HepG2 (cell line): ENCODE data around the gene NTN5. TPM values are rescaled to one million over a fixed set of nuclear protein-coding genes. Genes with fewer than 3 reads are reported as not detected.

ENCODE experiments used
- ATAC-seq: fragments of 200-7000 bp; cut with Tn5 transposase; 3 replicates; pipeline ENCODE4 v1.9.1; 2020; ENCODE audit warnings: mild to moderate bottlenecking, moderate library complexity
- BruUV-seq: library from RNA; stranded (reverse); fragments of 400-500 nt; replicated peaks from 2 replicates; lab custom pipeline; 2021; lab: Mats Ljungman, UMichigan
- CTCF ChIA-PET: fragments of 300-600 bp; formaldehyde crosslinking; extraction: SDS; loops from one replicate; lab custom pipeline; 2021; ENCODE audit warnings: low total read pairs, inconsistent platforms, low intra/inter-chr PET ratio; lab: Yijun Ruan, JAX
- POLR2A ChIA-PET: fragments of 350-600 bp; sonication (Branson Sonifier 250); formaldehyde crosslinking; loops from one replicate; lab custom pipeline; 2020; ENCODE audit warnings: antibody characterized with exemption, inconsistent platforms; lab: Yijun Ruan, JAX
- DNase-seq: peaks from one replicate; pipeline ENCODE4 v3.0.0-alpha.2; 2015; ENCODE audit warnings: low spot score
- FAIRE-seq: peaks from 3 replicates; lab custom pipeline; 2011; peaks lifted over from hg19 to GRCh38; lab: Jason Lieb, UNC
- H2AFZ ChIP-seq: one replicate; pipeline ENCODE4 v1.6.1; 2011; ENCODE audit warnings: low read length, inconsistent platforms
- H3K27ac ChIP-seq: fragments of 300-600 bp; 3 replicates; pipeline ENCODE4 v1.8.0; 2011; ENCODE audit warnings: mixed run types, mild to moderate bottlenecking, mixed read lengths, low read length, inconsistent platforms; ENCODE audit not compliant: insufficient read depth; ENCODE audit errors: extremely low read length
- H3K27me3 ChIP-seq, 2 experiments: fragments of 200-600 bp in 1 of 2; 2 replicates in 1 of 2; 3 replicates in 1 of 2; pipeline versions ENCODE4 v1.6.0 to v1.8.0; 2011; ENCODE audit warnings: low read length in 2 of 2, mild to moderate bottlenecking in 2 of 2, moderate library complexity in 2 of 2, inconsistent platforms in 1 of 2; ENCODE audit not compliant: insufficient read depth in 2 of 2, control insufficient read depth in 1 of 2
- H3K36me3 ChIP-seq, 2 experiments: fragments of 200-600 bp in 1 of 2; replicated peaks in 1 of 2; 2 replicates in 1 of 2; 3 replicates in 1 of 2; pipeline versions ENCODE4 v1.5.1 to v1.8.0; 2011; ENCODE audit warnings: low read length in 2 of 2, inconsistent platforms in 1 of 2; ENCODE audit not compliant: insufficient read depth in 2 of 2, control insufficient read depth in 1 of 2
- H3K4me1 ChIP-seq: 2 replicates; pipeline ENCODE4 v1.5.1; 2012; ENCODE audit warnings: low read length, inconsistent platforms; ENCODE audit not compliant: insufficient read depth
- H3K4me2 ChIP-seq: 2 replicates; pipeline ENCODE4 v1.6.0; 2011; ENCODE audit warnings: low read depth, low read length, inconsistent platforms
- H3K4me3 ChIP-seq, 3 experiments: fragments of 200-600 bp in 1 of 3; sonication (generic), shearing (Covaris generic) in 1 of 3; replicated peaks in 1 of 3; 2 replicates each; pipeline ENCODE4 v1.5.1; 2011 to 2016; ENCODE audit warnings: low read length in 3 of 3, inconsistent platforms in 2 of 3, low read depth in 2 of 3, mild to moderate bottlenecking in 2 of 3, control low read depth in 1 of 3, mixed read lengths in 1 of 3; ENCODE audit not compliant: insufficient read depth in 1 of 3
- H3K79me2 ChIP-seq: one replicate; pipeline ENCODE4 v1.6.1; 2011; ENCODE audit warnings: low read length, inconsistent platforms; ENCODE audit not compliant: insufficient read depth
- H3K9ac ChIP-seq: 2 replicates; pipeline ENCODE4 v1.6.0; 2011; ENCODE audit warnings: mild to moderate bottlenecking, low read depth, low read length, inconsistent platforms; ENCODE audit not compliant: insufficient read depth
- H3K9me3 ChIP-seq: 2 replicates; pipeline ENCODE4 v1.5.1; 2012; ENCODE audit warnings: mild to moderate bottlenecking, low read length
- H4K20me1 ChIP-seq: 2 replicates; pipeline ENCODE4 v1.6.0; 2011; ENCODE audit warnings: inconsistent platforms, mild to moderate bottlenecking, low read length, moderate library complexity; ENCODE audit not compliant: insufficient read depth
- AKNA ChIP-seq: sonication (generic); formaldehyde crosslinking; IDR thresholded peaks from 2 replicates; pipeline ENCODE4 v1.4.0; 2020; ENCODE audit warnings: missing genetic modification reagents, borderline replicate concordance
- HES4 ChIP-seq: sonication (generic); formaldehyde crosslinking; IDR thresholded peaks from 2 replicates; pipeline ENCODE4 v1.9.0; 2021; ENCODE audit warnings: mild to moderate bottlenecking, missing genetic modification reagents, borderline replicate concordance
- HNRNPLL ChIP-seq: fragments of 200-400 bp; formaldehyde crosslinking; IDR thresholded peaks from 2 replicates; pipeline ENCODE4 v1.6.1; 2017; ENCODE audit warnings: mild to moderate bottlenecking, low read depth, low read length; ENCODE audit not compliant: poor library complexity, severe bottlenecking
- SIN3A ChIP-seq: IDR thresholded peaks from 2 replicates; pipeline ENCODE4 v1.6.1; 2011; ENCODE audit warnings: low read depth, mild to moderate bottlenecking, control low read depth, low read length, borderline replicate concordance
- TCF12 ChIP-seq, 2 experiments: fragments of 450-650 bp in 1 of 2; sonication (generic) in 1 of 2; formaldehyde crosslinking in 1 of 2; IDR thresholded peaks; 2 replicates each; pipeline versions ENCODE4 v1.6.1 to v1.8.0; 2017 to 2022; ENCODE audit warnings: antibody characterized with exemption in 1 of 2, mild to moderate bottlenecking in 1 of 2, missing genetic modification reagents in 1 of 2, moderate library complexity in 1 of 2
- ZBTB46 ChIP-seq: sonication (generic); formaldehyde crosslinking; IDR thresholded peaks from 2 replicates; pipeline ENCODE4 v1.4.0; 2020; ENCODE audit warnings: mild to moderate bottlenecking, missing genetic modification reagents, borderline replicate concordance
- ZNF263 ChIP-seq: sonication (generic); formaldehyde crosslinking; IDR thresholded peaks from 2 replicates; pipeline ENCODE4 v1.4.0; 2020; ENCODE audit warnings: missing genetic modification reagents
- ZNF281 ChIP-seq: sonication (generic); formaldehyde crosslinking; IDR thresholded peaks from 2 replicates; pipeline ENCODE4 v1.4.0; 2020; ENCODE audit warnings: missing genetic modification reagents, borderline replicate concordance
- WGBS: methylation state at CpG from one replicate; pipeline ENCODE4 v1.1.6; 2017; ENCODE audit warnings: low lambda C conversion rate; 5-methylcytosine and 5-hydroxymethylcytosine counted together
- in situ Hi-C: cut with HindIII; loops from 2 replicates; pipeline ENCODE4 v1.10.0; 2017; ENCODE audit warnings: low pct_unique_long_range_greater_than_20kb; ENCODE audit not compliant: extremely low pct_ligation_motif_present
- intact Hi-C: fragments of 100-400 bp; cut with micrococcal nuclease; formaldehyde crosslinking; loops from one replicate; pipeline ENCODE4 v1.10.0; 2022; ENCODE audit not compliant: unreplicated experiment
- polyA plus RNA-seq, 8 experiments: library from polyadenylated mRNA; depleted of rRNA in 3 of 8; stranded (reverse) in 7 of 8; unstranded in 1 of 8; fragments of >200 nt; fragmentation: Illumina TruSeq in 4 of 8; extraction: Trizol in 4 of 8; gene quantifications; 2 replicates each; pipeline versions ENCODE4 v1.2.1 to v1.2.3, GENCODE V29; 2011 to 2016; ENCODE audit warnings: low read depth in 4 of 8, missing spikeins in 1 of 8, mixed read lengths in 1 of 8; ENCODE audit not compliant: insufficient read depth in 1 of 8
- total RNA-seq, 5 experiments: library from RNA; depleted of rRNA; stranded (reverse); fragments of >200 nt; fragmentation: Illumina TruSeq; extraction: Trizol; gene quantifications; 2 replicates each; pipeline ENCODE4 v1.2.3, GENCODE V29; 2016; ENCODE audit warnings: low read depth in 1 of 5

Gene NTN5
- total and polyA plus RNA-seq, 2 of the 13 experiments (the other 11 are each of a cell fraction or from before 2014, with no cell fraction given) = 0.05 TPM; not detected in 1

- TF ChIP-seq ZBTB46 = no peak
- TF ChIP-seq TCF12 (IDR thresholded peaks at IDR 0.05) = no peak
- TF ChIP-seq TCF12 (CRISPR knock-in tag; IDR thresholded peaks at IDR 0.05) = peak; percentile 29; the same call in 1 of the 2 replicates
- TF ChIP-seq HNRNPLL = peak; percentile 8
Observed at GRCh38 chr19:48636859-48637448, 35.9 kb downstream of the NTN5 start, which contains the start of gene DBP (continued).

GRCh38 chr19:48635966-48636858 is 36.6 kb downstream of the NTN5 start:
- peaks cover 83% of the 10 kb centered on the region for H3K4me1 ChIP-seq
- no peaks in the 10 kb centered on the region for H3K9me3 ChIP-seq
- H3K9ac ChIP-seq = peak overlapping the region; percentile 67
- POLR2A ChIA-PET = interaction anchor here (1.1 to 2.0 kb wide), 3 partner anchors 9 to 17 kb away, joined by 4 to 12 read pairs (median 4); partner anchors contain the start of genes CA11, RPL18 and SPHK2
- H4K20me1 ChIP-seq = no peaks in the 10 kb centered on the region
- no peak overlapping the region for H2AFZ ChIP-seq
- WGBS = 1% methylated on average over 29 of the region's 35 CpGs
- FAIRE-seq (no peak), ATAC-seq (no peak), DNase-seq (no peak)
- no peaks in the 10 kb centered on the region for H3K79me2 ChIP-seq
- H3K4me3 ChIP-seq = peak overlapping the region; percentile 56 to 76 (median 59)
- no TSS peak for BruUV-seq
- CTCF ChIA-PET = no interaction called here
- peak overlapping the region; percentile 96 for H3K4me2 ChIP-seq
- intact Hi-C loops (loop anchor here (2.0 kb wide), 1 partner anchor 17 kb away; the partner anchor contains the start of genes RPL18 and SPHK2), in situ Hi-C loops (no loop called here)
- H3K27ac ChIP-seq = peak overlapping the region; percentile 70
- no peaks in the 10 kb centered on the region for H3K36me3 ChIP-seq
- H3K27me3 ChIP-seq = peaks cover 0 to 8% of the 10 kb centered on the region in 2 experiments; a peak in 3 of 5 replicates
- TF ChIP-seq ZNF281 = 0 out of 2 replicates have a peak, but pooled peaks have one; percentile 20
- no peak for TF ChIP-seq AKNA
- TF ChIP-seq SIN3A = peak; percentile 38; the same call in 1 of the 2 replicates
- TF ChIP-seq HES4 (CRISPR knock-in tag) = 0 out of 2 replicates have a peak, but pooled peaks have one; percentile 18
- peak; percentile 79 for TF ChIP-seq ZNF263
